ENCODE results near the gene CCDC6. TPM values are rescaled to one million over a fixed set of nuclear protein-coding genes. Genes with fewer than 3 reads are reported as not detected.

CCDC6 gene
- total RNA-seq, 1 experiment from 2014 or later, result 58.4 TPM

DNA sequence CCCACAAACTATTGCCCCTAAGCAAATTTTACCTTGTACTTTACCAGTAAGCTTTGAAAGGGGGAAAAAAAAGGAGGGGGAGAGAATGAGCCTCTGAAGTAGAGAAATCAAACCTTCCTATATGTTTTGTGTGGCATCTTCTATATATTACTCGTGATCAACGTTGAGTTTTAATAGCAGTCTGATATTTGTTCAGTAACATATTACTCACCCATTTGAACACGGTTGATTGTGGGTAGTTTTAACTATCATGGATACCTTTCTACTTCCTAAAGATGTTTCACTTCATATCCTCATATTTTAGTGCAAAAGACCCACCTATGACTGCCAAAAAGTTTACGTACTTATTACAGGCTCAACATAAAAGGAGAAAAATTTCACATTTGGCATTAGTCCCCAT, 54.5 kb downstream of the CCDC6 start:
- no peak overlapping the region for H2BK120ac ChIP-seq (ENCODE audit: low read depth, low read length, poor library complexity, severe bottlenecking)
- no peak overlapping the region for H3K9ac ChIP-seq (ENCODE audit: extremely low read depth, insufficient read length, low read length)
- Mint-ChIP-seq H3K27me3 (ENCODE audit: low read depth) (no peaks in the 10 kb centered on the region), H3K9me3 (no peaks in the 10 kb centered on the region), H3K4me1 (peaks cover 59 to 65% of the 10 kb centered on the region in 2 experiments), H3K4me3 (no peak overlapping the region), H3K27ac (peak overlapping the region in 1 of 3 experiments; percentile 48; a peak in 1 of 7 replicates), H3K36me3 (ENCODE audit: insufficient read depth in 1 of 3, low read depth in 3 of 3) (peaks cover 8 to 28% (median 13%) of the 10 kb centered on the region in 3 experiments; a peak in 4 of 7 replicates)
- TF ChIP-seq, protein P1, sequence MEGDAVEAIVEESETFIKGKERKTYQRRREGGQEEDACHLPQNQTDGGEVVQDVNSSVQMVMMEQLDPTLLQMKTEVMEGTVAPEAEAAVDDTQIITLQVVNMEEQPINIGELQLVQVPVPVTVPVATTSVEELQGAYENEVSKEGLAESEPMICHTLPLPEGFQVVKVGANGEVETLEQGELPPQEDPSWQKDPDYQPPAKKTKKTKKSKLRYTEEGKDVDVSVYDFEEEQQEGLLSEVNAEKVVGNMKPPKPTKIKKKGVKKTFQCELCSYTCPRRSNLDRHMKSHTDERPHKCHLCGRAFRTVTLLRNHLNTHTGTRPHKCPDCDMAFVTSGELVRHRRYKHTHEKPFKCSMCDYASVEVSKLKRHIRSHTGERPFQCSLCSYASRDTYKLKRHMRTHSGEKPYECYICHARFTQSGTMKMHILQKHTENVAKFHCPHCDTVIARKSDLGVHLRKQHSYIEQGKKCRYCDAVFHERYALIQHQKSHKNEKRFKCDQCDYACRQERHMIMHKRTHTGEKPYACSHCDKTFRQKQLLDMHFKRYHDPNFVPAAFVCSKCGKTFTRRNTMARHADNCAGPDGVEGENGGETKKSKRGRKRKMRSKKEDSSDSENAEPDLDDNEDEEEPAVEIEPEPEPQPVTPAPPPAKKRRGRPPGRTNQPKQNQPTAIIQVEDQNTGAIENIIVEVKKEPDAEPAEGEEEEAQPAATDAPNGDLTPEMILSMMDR (conservative IDR thresholded peaks at IDR 0.05), result no peak
- no peak overlapping the region for H2AK5ac ChIP-seq (ENCODE audit: insufficient read length, low read length)
- no peak overlapping the region for H2BK5ac ChIP-seq (ENCODE audit: insufficient read length, low read length)
- H3K27ac ChIP-seq (ENCODE audit: insufficient read length, low read depth, low read length), result no peak overlapping the region
- no peak overlapping the region for H3K4ac ChIP-seq (ENCODE audit: low read depth, low read length)
- H3K18ac ChIP-seq (ENCODE audit: insufficient read length, low read depth, low read length), result no peak overlapping the region
- peaks cover 7% of the 10 kb centered on the region; the same call in 1 of the 2 replicates for H3K79me2 ChIP-seq (ENCODE audit: insufficient read depth, low read length)
- no peaks in the 10 kb centered on the region for H3K9me3 ChIP-seq (ENCODE audit: control insufficient read depth, low read depth, low read length)
- no peaks in the 10 kb centered on the region for H3K23me2 ChIP-seq (ENCODE audit: insufficient read length, low read depth, low read length, poor library complexity, severe bottlenecking)
- H4K5ac ChIP-seq (ENCODE audit: insufficient read length, low read depth, low read length), result no peak overlapping the region
- H2AFZ ChIP-seq (ENCODE audit: low read length), result no peak overlapping the region
- H4K20me1 ChIP-seq (ENCODE audit: control insufficient read depth, insufficient read depth, insufficient read length), result no peaks in the 10 kb centered on the region
- WGBS (ENCODE audit: extremely low coverage, insufficient read length, low lambda C conversion rate), result no CpG with 5 or more reads among the region's 4 CpGs
- H3K4me1 ChIP-seq (ENCODE audit: insufficient read depth, low read length), result no peaks in the 10 kb centered on the region; the same call in none of the 2 replicates
- H2BK12ac ChIP-seq (ENCODE audit: insufficient read length, low read depth, low read length), result no peak overlapping the region
- no peak overlapping the region for H2BK15ac ChIP-seq (ENCODE audit: low read depth, low read length)
- no peak overlapping the region for H3K14ac ChIP-seq (ENCODE audit: insufficient read depth, low read length)
- H4K91ac ChIP-seq (ENCODE audit: insufficient read length, low read depth, low read length), result no peak overlapping the region
- no peak for DNase-seq
- no peak overlapping the region for H3K23ac ChIP-seq (ENCODE audit: insufficient read length, low read depth, low read length)
- no peaks in the 10 kb centered on the region for H3K27me3 ChIP-seq (ENCODE audit: insufficient read depth, low read length)
- H3T11ph ChIP-seq (ENCODE audit: low read length), result no peak overlapping the region
- H4K8ac ChIP-seq (replicated peaks; ENCODE audit: insufficient read length, low read depth, low read length), result no peak overlapping the region
- H2BK20ac ChIP-seq (ENCODE audit: low read depth, low read length, poor library complexity, severe bottlenecking), result no peak overlapping the region
- H3K4me2 ChIP-seq (ENCODE audit: insufficient read depth, insufficient read length, low read length), result no peak overlapping the region
- peaks cover 2% of the 10 kb centered on the region for H3K79me1 ChIP-seq (ENCODE audit: insufficient read depth, low read depth, low read length, poor library complexity, severe bottlenecking)
- no peak overlapping the region for H3K56ac ChIP-seq (ENCODE audit: insufficient read length, low read depth, low read length)
